Hematopoietic multipotent progenitor cell treated with erythropoietin and hydrocortisone succinate and interleukin-3 and kit ligand, for 15 days (in vitro differentiated cells): ENCODE measurements around the gene NOL9.

Source experiments
- DNase-seq: peaks from one replicate; pipeline ENCODE4 v3.0.0-alpha.2; 2015; ENCODE audit warnings: low spot score

Gene NOL9

GRCh38 chr1:6519935-6520671, 34.2 kb downstream of the NOL9 start:
- DNase-seq: no peak

DNA sequence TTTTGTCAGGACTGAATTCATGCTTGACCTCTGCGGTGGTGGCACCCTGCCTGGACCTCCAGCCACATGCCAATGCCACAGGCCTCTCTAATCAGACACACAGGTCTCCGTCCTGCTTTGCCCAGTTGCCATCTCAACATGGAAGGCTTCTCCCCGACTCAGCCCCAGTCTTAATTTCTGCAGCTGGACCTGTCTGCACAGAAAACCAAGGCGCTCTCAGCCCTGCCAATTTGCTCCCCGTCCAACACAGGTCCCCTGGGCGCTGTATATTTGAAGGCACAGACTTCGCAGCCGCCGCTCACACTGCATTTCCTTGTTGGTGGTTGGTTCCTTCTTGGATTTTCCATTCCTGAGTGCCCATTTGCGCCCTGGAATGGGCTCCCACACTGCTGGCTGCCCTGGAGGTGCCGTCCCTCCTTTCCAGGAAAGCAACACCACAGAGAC, 34.8 kb downstream of the NOL9 start:
- DNase-seq: no peak

DNA sequence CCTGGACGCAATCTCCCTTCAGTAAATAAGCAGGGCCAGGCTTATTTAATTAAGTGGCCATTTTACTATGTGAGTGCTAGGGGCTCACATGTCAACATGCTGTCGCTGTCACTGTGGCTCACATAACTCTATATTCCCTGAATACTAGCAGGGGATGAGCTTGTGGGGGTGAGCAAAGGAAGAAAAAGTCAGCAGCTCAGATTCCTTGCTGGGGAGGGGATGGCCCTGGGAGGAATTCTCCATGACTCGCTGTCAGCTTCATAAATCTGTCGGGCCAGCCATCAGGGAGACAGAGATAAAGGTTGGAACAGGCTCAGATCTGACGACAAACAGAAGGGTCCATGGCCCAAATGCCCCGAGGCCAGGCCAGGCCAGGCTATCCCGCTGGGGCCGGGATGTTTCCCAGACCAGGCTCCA, 36.9 kb downstream of the NOL9 start:
- no peak for DNase-seq

- DNase-seq: no peak
These were observed 38.5 kb downstream of the NOL9 start for GRCh38 chr1:6515771-6516170.

- no peak for DNase-seq
These were observed 41.0 kb downstream of the NOL9 start for GRCh38 chr1:6513320-6513801.

GRCh38 chr1:6512908-6513280, 41.4 kb downstream of the NOL9 start:
- no peak for DNase-seq

DNA sequence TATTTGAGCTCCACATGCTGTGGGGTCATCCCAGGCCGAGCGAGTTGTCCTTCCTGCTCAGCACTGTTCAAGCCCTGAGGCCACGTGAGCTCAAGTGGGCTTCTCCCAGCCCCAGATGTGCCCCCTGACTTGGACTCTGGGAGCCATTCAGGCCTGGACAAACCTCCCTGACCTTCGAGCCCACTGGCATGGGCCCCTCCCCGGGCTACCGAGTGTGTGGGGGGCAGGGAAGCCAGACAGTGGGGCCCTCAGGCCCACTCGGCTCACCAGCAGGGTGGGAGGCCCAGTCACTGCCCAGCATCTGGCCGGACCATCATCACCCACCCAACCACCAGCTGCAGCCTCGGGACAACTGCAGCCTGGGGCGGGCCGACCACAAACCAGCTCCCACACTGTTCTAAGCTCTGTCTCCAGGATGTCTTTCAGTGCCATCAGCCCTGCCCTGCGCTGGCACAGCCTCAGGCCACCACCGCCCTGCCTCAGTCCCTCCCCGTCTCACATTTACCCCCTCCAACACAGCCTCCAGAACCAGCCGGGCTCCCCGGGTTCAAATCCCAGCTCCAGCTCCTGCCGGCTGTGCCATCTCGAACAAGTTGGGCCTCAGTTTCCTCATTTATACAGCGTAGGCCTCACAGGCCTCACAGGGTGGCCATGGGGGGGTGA, 41.9 kb downstream of the NOL9 start:
- no peak for DNase-seq

DNA sequence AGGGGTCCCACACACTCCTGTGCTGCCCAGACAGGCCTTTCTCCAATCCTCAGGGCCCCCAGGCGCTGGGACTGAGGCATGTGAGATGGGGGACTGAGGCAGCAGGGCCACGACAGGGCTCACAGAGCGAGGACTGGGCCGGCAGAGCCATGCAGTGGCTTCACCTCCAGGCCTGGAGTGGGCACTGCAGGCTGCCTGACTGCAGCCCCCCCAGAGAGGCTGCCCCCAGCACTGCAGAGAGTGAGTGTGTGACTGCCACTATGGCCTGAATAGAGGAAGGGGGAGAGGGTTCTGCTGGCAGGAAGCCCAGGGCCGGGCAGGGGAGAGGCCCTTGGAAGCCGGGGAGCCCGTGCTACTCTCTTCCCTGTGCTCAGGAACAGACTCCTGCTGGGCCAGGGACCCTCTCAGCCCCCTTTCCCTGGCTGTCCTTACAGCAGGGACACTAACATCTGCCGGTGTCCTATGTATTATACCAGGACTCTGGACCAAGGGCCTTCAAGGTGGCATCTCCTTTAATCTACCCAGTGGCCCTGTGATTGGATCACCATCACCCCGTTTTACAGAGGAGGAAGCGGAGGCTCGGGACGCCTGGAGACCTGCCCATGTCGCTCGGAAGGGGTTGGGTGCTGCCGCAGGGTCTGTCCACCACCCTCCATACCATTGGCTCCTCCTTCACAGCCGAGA, 42.6 kb downstream of the NOL9 start:
- no peak for DNase-seq

DNA sequence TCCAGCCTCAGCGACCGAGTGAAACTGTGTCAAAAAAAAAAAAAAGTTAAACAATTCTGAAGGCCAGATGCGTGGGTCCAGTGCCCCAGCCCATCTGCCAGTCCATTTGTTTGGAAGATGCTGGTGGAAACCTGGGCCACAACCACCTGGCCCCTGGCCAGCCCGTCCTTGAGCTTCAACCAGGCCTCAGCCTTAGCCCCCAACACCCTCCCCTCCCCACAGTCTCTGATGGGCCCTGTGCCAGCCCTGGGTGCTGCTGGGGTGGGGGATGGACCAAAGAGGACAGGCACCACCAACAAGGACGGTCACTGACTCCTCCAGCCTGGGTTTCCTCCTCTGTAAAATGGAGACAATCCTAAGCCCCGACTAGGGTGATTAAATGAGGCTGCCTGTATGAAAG, 43.3 kb downstream of the NOL9 start:
- no peak for DNase-seq

GRCh38 chr1:6510493-6510892, 43.8 kb downstream of the NOL9 start:
- DNase-seq: no peak

GRCh38 chr1:6509919-6510291, 44.4 kb downstream of the NOL9 start:
- DNase-seq: no peak

DNA sequence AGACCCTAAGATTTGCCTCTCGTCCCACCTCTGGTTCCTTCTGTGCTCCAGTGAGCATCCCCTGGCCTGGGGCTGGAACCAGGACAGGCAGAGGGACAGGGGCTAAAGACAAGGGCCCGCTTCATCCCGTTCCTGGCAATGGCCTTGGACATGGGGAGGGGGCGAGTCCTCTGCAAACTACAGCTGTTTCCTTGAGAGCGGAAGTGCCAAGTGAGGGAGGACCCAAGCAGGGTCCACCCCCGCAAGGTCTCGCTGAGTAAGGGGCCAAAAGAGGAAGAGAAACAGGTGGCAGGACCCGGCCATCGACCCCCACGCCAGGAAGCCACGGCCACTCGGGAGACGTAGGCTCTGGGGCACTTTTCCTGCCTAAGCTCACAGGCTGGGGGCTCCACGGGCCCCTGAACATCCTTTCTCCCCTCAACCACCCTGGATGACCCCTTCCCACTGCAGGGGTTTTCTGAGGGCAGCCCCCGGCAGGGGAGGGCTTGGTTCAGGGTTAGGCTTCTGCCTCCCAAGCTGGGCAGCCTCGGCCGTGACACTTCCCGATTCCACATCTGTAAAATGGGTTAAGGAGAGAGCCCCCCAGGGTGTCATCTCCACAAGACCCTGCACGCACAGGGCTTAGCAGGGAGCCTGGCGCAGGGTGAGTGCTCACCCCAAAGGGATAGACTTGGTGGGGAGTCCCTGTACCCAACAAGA, 44.9 kb downstream of the NOL9 start:
- DNase-seq: no peak

DNA sequence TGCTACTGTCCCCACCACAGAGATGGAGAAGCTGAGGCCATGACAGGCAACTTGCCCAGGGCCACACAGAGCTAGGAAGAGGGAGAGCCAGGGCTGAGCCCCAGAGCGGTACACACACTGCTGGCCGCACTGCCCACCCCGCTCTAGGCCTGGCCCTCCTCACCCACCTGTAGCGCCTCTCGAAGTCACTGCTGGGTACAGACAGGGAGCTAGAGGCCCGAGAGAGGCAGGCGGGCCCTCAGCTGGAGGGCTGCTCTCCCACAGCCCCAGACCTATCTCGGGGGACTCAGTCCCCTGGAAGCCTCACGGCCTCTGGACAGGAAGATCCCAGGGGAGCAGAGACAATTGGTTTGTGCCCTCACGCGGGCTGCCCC, 45.5 kb downstream of the NOL9 start:
- no peak for DNase-seq

DNA sequence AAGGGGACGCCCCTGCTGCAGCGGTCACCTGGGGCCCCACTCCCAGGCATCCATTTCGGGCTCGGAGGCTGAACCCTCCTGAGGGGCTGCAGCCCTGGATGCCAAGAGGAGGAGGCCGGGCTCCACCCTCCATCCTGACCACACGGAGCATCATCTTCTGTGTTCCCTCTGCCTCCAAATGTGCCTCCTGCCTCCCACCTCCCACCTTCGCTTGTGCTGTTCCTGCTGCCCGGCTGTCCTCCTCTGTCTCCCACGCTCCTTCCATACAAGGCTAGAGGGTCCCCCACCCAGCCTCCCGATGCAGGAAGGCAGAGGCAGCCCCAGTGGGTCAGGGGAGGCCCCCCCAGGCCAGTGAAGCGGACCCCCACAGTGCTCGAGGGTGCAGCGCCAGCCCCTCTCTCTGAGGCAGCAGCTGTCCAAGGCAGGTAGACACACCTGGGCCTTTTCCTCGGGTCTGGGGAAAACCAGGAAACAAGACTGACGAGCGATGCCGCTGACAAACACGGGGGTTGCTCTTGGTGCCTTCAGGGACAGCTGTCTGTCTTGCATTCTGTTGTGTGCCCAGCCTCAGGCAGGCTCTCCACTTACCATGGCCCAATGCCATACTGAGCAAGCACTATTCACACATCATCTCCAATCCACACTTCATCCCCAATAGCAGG, 46.0 kb downstream of the NOL9 start:
- DNase-seq: no peak

DNA sequence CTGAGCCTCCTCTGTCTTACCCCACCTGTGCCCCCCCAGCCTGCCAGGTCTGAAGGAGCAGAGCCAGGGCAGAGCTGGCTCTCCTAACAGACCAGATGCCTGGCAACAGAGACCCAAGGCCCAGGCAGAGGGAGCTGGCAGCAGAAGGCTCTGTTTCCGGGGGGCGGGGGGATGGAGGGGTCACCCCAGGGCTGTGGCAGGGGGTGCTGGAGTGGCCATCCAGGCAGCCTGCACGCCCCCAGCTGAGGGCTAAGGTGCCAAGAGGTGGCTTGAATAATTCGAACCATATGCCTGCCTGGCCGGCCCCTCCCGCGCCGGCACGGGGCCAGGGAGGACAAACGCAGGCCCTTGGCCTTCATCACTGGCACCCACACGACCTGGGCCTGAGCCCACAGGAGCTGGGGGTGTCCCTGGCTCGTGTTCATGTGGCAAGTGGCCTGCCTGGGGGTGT, 46.8 kb downstream of the NOL9 start:
- DNase-seq: no peak

DNA sequence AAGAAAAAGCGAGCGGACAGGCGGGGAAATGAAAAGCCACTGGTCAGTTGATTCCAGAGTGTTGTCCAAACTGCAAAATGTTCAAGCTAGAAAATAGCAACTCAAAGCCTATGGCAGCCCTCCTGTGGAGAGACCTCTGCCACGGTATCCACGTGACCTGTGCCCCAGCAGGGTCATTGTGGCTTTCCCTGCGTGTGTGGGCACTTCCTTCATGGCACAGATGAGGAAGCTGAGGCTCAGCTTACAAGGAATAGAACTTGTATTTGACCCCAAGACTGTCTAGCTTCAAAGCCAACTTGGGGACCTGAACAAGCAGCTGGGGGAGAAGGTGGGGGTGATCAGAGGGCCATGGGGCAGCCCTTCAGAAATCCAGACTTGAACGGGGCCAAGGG, 47.3 kb downstream of the NOL9 start:
- no peak for DNase-seq

DNA sequence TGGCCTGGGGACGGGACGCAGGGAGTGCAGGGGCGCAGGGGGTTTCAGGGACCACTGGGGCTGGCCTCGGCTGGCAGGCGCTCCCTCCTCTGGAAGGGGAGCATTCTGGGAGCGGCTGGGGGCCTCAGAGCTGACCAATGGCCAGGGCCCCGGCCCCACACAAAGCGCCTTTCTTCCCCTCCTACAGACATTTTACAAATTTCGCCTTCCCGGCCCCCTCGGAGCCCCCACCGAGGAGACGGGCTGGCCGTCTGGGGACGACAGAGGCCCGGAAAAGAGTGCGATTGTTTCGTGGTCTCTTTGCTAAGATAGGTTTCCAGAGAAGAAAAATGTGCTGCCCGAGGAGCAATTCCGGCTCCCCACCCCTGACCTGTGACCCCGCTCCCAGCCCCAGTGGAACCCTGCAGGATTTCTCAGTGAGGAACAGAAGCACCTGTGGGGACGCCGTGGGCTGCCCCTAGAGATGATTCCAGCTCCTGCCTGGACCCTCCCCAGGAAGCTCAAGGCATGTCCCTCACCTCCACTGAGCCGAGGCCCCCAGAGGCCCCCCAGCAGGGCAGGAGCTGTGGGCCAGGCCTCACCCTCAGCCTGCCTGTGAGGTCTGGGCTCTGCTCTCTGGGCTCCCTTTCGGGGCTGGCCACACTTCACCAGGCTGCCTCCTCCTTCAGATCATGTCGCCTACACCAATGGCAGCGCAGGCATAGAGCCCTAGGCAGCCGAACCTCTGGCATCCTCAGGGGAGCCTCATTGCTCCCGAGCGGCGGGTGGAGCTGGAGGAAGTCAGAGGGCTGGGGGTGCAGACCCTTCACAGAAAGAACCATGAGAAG, 47.9 kb downstream of the NOL9 start:
- DNase-seq: no peak

- no peak for DNase-seq
These were observed 48.7 kb downstream of the NOL9 start for GRCh38 chr1:6505367-6506209.

- no peak for DNase-seq
These were observed 49.4 kb downstream of the NOL9 start for GRCh38 chr1:6504887-6505286.
